ENCODE measurements around the gene USP20.

The USP20 gene

GRCh38 chr9:129802833-129803675 is 32.2 kb upstream of the USP20 start, which contains the start of gene TOR1B:
TOR1B (plus strand) TSS chr9:129803184; CDS start chr9:129803213, 29 bp downstream.
- no peak for TF ChIP-seq CTCF (IDR thresholded peaks at IDR 0.05; ENCODE audit: insufficient read depth, low read depth, low read length, missing control alignments)
- DNase-seq (ENCODE audit: low read depth) = peak; percentile 95
- peak within 1 kb of the TSS; percentile 91 for H3K4me3 ChIP-seq (ENCODE audit: low read depth, low read length)

- no peak for DNase-seq (ENCODE audit: low read depth)
- no peak for TF ChIP-seq CTCF (IDR thresholded peaks at IDR 0.05; ENCODE audit: insufficient read depth, low read depth, low read length, missing control alignments)
- peak overlapping the region; percentile 91 for H3K4me3 ChIP-seq (ENCODE audit: low read depth, low read length)
Observed at GRCh38 chr9:129803676-129804060, 31.6 kb upstream of the USP20 start.

GRCh38 chr9:129806061-129806460 is 29.2 kb upstream of the USP20 start:
- no peak overlapping the region for H3K4me3 ChIP-seq (ENCODE audit: low read depth, low read length)
- DNase-seq (ENCODE audit: low read depth) = no peak
- TF ChIP-seq CTCF (IDR thresholded peaks at IDR 0.05; ENCODE audit: insufficient read depth, low read depth, low read length, missing control alignments) = no peak

- H3K4me3 ChIP-seq (ENCODE audit: low read depth, low read length) = no peak overlapping the region
- no peak for DNase-seq (ENCODE audit: low read depth)
- TF ChIP-seq CTCF (IDR thresholded peaks at IDR 0.05; ENCODE audit: insufficient read depth, low read depth, low read length, missing control alignments) = no peak
Observed at GRCh38 chr9:129809346-129809745, 25.9 kb upstream of the USP20 start.

- H3K4me3 ChIP-seq (ENCODE audit: low read depth, low read length) = no peak overlapping the region
- DNase-seq (ENCODE audit: low read depth) = no peak
- no peak for TF ChIP-seq CTCF (IDR thresholded peaks at IDR 0.05; ENCODE audit: insufficient read depth, low read depth, low read length, missing control alignments)
Observed at GRCh38 chr9:129810116-129810515, 25.1 kb upstream of the USP20 start.

- no peak overlapping the region for H3K4me3 ChIP-seq (ENCODE audit: low read depth, low read length)
- no peak for TF ChIP-seq CTCF (IDR thresholded peaks at IDR 0.05; ENCODE audit: insufficient read depth, low read depth, low read length, missing control alignments)
- no peak for DNase-seq (ENCODE audit: low read depth)
Observed at GRCh38 chr9:129810788-129811187, 24.5 kb upstream of the USP20 start.

DNA sequence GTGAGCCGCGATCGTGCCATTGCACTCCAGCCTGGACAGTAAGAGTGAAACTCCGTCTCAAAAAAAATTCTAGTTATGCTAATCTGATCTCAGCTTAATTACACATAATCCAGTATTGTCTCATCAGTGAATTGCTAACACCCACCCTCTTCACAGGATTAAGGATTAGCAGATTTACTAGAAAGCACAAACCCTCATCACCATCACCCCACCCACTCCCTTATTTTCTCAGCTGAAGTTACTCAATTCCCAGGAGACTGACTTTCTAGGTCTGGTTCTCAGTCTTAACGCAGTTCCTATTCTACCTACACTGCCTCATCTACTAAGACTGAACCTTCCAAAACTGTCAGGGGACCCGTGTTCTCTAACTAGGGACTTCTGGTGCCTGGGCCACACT is 23.3 kb upstream of the USP20 start:
- peak; percentile 33 for DNase-seq (ENCODE audit: low read depth)
- no peak for TF ChIP-seq CTCF (IDR thresholded peaks at IDR 0.05; ENCODE audit: insufficient read depth, low read depth, low read length, missing control alignments)
- H3K4me3 ChIP-seq (ENCODE audit: low read depth, low read length) = no peak overlapping the region

Measured in GM12865 (cell line).